Gastrocnemius medialis (tissue), 4 donors: ENCODE results near the gene ARHGEF35.
"Not testable (repeated sequence)": the region's sequence is repeated elsewhere in the genome, so short reads cannot be mapped to it uniquely, and the experiment has no call there.

Experiments
- CTCF ChIP-seq, 5 experiments: fragments of 450-650 bp in 3 of 5; fragments of 200-600 bp in 2 of 5; sonication (generic) in 2 of 5; IDR thresholded peaks in 4 of 5; conservative IDR thresholded peaks in 1 of 5; 1 replicate in 4 of 5; 2 replicates in 1 of 5; pipeline ENCODE4 v1.5.1; 2016 to 2019; ENCODE audit warnings: antibody characterized with exemption in 5 of 5, mild to moderate bottlenecking in 3 of 5, moderate library complexity in 3 of 5
- POLR2A ChIP-seq, 2 donors: fragments of 450-650 bp; IDR thresholded peaks; one replicate each; pipeline ENCODE4 v1.6.1; 2017; ENCODE audit warnings: antibody characterized with exemption in 2 of 2, mild to moderate bottlenecking in 2 of 2, moderate library complexity in 2 of 2

DNA sequence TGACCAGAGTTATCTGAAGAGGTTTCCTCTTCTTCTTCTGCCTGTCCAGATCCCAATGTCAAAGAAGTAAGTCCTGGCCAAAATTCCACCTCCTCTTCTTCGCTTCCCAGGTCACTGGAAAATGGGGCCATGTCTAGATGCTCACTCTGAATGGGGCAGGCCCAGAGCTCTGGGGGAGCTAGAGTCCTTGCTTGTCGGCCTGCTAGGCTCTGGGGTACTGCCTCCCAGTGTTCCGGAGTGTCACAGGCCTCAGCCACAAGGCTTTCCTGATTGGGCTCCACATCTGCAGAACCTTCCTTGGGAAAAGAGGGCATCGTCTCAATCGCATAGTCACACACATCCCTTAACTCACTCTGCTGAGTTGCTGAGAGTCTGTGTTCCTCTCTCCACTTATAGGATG, 7.8 kb downstream of the ARHGEF35 start:
- not testable (repeated sequence) for TF ChIP-seq CTCF (IDR thresholded peaks at IDR 0.05 in 4 of 5, conservative IDR thresholded peaks at IDR 0.05 in 1 of 5); POLR2A (IDR thresholded peaks at IDR 0.05)
